ENCODE results near the gene ASAP2.

ASAP2 gene

GRCh38 chr2:9300214-9300613 lies 93.6 kb downstream of the ASAP2 start:
- no peak for DNase-seq

GRCh38 chr2:9300829-9301453 lies 94.3 kb downstream of the ASAP2 start:
- no peak for DNase-seq

DNA sequence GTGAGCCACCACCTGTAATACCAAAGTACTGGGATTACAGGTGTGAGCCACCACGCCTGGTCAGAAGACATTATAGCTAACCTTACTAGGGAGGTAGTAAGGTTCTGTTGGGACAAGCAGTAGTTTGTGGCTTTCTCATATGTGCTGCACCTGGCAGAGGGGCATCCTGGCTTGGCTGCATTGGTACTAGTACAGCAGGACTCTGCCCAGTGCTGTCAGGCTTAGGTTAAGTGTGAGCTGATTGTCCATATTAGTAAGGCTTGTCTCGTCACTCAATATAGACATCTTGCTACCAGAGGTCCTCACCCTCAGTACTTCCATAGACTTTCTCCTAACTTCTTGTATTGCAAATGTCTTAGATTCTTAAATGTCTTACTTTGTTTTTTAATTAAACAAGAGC lies 96.1 kb downstream of the ASAP2 start:
- no peak for DNase-seq

DNA sequence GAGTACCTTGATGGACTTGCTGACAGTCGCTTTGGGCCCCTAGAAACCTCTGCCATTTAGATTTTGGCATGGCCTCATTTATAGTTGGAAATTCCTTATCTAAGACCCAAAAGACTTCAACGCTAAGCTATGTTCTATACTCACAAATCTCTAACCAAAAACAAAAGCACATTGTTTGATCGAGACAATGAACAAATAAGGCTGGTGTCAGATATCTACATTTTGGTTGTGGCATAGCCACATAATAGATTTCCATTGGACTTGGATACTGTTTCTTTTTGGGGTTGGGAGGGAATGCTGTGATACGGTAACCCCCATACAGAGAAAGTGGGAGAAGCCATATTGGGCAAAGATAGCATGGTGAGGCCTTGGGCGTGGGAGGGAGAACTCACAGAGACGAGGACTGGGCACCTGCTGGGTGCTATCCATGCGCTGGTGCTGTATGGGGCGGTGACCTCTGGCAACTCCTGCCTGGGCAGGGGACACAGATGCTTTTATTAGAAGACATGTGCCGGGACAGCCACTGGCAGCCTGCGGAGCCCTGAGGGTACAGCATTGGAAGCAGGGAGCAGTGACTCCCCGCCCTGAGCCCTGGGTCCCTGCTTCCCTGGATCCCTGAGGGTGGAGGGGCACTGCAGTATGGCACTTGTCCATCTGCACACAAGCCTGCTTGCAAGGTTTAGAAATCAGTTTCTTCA lies 97.1 kb downstream of the ASAP2 start:
- DNase-seq = no peak

DNA sequence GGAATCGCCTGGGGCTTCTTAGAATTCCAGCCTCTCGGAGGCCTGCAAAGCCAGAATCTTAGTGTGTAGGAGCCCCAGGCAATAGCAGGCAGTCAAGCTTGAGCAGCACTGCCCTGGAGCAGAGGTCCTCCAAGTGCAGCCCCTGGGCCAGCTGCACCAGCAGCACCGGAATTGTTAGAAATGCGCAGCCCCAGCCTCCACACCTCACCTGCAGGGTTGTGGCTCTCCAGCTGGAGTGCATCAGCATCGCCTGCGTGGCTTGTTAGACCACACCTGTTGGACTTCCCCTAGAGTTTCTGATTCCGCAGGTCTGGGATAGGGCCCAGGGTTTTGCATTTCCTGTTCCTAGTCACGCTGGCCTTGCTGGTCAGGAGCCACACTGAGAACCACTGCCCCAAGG lies 100.3 kb downstream of the ASAP2 start:
- DNase-seq = no peak

DNA sequence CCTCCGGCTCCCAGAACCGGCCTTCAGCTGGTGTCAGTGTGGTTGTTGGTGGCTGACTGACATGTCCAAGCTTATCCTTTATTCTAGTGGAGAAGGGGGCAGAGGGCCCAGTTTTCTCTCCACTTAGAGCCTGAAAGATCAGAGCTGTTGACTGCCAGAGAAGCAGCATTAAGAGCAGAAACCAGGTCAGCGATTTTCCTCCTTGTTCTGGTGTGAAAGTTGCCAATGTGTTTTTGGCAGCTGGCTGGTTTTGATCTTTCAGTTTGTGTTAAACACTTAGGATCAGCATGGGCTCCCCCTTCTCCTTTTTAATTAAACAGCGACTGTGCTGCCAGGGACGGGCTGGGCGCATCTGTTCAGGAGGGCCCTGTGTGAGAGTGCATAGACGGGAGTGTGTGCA lies 100.9 kb downstream of the ASAP2 start:
- DNase-seq = no peak

DNA sequence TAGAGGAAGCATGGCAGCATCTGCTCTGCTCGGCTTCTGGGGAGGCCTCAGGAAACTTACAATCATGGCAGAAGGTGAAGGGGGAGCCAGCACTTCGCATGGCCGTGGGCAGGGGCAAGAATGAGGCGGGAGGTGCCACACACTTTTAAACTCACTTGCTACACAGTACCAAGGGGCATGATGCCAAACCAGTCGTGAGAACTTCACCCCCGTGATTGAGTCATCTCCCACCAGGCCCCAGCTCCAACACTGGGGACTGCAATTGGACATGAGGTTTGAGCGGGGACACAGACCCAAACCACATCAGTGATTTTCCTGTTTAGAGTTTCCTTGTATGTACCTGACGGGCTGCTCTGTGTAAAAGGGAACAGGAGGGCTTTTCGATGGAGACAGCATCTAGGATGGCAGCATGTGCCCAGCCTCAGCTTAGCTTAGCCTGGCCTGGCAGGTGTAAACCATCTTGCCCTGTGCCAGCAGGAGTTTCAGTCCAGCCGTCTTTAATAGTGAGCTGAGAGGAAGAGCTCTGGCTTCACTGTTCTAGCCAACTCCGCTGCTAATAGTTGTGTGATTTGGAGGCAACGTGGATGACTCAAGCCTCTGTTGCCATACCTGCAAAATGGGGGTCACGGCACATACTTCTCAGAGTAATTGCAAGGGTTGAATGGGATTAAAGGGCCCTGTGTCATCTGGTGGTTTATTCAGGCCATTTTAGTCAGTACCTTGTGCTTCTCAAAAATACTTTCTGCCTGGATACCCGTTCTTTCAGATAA lies 101.8 kb downstream of the ASAP2 start:
- DNase-seq = no peak

DNA sequence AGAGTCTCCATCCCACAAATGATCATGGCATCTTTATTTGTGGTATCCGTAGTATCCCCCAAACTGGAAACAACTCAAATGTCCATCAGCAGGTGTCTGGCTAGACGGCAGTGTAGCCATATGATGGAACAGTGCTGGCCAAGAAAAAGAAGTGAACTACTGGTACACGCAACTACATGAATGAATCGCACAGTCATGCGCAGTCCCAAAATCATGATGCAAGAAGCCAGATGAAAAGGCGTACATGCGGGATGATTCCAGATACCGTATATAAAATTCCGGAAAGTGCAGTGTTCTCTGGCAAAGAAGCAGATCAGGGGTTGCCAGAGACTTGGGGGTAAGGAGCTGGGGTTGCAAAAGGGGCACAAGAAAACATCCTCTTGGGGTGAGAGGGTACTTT lies 102.5 kb downstream of the ASAP2 start:
- no peak for DNase-seq

GRCh38 chr2:9310377-9310776 lies 103.8 kb downstream of the ASAP2 start:
- DNase-seq = no peak

GRCh38 chr2:9310798-9311197 lies 104.2 kb downstream of the ASAP2 start:
- no peak for DNase-seq

DNA sequence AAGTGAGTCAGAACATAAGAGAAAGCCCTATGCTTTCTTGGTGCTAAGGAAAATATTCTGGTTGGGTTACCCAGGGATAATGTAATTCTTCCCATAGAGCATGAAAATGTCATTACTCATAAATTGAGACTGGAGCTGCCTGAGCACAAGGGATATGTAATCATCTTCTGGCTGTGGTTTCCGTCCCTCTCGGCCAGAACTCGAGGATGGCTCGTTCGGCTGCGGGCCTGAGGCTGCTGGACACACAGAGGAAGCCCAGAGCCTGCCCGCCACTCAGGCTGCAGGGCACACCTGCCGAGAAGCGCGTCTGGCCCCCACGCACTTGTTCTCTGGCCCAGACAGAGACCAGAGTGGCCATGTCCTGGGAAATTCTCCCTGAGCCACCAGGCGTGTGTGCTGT lies 104.9 kb downstream of the ASAP2 start:
- no peak for DNase-seq

GRCh38 chr2:9312591-9312990 lies 106.0 kb downstream of the ASAP2 start:
- DNase-seq = no peak

GRCh38 chr2:9313443-9313842 lies 106.8 kb downstream of the ASAP2 start:
- DNase-seq = no peak

DNA sequence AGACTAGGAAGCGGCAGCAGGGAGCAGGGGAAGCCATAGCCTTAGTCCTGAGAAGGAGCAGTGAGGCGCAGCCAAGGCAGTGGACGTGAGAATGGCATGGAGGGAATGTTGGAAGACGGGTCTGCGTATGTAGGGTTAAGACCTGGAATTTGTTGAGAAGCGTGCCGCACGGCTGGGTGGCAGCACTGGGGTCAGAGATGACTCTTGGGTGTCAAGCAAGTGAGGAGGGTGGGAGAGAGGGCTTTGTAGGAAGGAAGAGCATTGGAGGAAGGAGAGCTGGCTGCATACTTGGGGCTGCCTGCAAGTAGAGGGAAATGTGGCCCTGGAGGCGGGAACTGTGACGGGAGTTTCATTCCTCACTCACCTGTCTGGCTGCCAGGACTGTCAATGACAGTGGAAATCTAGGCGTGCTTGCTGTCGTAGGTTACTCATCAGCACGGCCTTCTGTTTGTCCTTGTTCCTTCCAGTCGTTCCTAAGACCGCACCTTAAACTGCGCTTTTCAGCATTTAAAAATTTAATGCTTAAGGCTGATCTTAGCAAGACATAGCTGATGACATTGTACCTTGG lies 108.8 kb downstream of the ASAP2 start:
- no peak for DNase-seq

DNA sequence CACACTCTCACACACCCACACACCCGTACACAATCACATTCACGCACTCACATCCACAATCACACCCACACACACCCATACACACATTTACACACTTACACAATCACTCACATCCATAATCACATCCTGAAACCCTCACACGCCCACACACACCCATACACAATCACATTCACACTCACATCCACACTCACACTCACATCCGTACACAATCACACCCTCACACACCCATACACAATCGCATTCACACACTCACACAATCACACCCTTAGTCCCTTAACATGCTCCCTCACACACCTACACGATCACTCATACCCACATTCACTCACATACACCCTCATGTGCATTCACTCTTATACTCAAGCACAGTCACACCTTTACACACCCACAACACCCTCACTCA lies 110.9 kb downstream of the ASAP2 start:
- no peak for DNase-seq

- DNase-seq = no peak
Observed at GRCh38 chr2:9318461-9319337, 112.1 kb downstream of the ASAP2 start.

GRCh38 chr2:9319338-9319715 lies 112.7 kb downstream of the ASAP2 start:
- no peak for DNase-seq

DNA sequence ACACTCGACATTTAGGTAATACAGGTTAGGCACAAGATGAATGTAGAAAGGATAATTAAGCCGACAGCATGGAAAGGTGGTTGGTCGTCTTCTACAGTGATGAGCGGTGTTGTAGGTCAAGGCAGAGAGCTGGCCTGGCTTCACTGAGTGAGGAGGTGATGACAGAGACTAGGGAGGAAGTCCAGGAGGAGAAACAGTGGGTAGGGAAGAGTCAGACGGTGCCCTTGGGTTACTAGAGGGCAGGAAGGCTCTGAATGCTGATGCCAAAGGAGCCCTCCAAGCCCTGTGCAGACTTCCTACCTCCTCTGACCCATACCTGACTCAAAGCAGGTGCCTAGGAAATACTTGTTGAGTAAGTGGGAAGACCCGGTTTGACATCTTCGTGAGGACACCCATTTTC lies 116.0 kb downstream of the ASAP2 start:
- no peak for DNase-seq

DNA sequence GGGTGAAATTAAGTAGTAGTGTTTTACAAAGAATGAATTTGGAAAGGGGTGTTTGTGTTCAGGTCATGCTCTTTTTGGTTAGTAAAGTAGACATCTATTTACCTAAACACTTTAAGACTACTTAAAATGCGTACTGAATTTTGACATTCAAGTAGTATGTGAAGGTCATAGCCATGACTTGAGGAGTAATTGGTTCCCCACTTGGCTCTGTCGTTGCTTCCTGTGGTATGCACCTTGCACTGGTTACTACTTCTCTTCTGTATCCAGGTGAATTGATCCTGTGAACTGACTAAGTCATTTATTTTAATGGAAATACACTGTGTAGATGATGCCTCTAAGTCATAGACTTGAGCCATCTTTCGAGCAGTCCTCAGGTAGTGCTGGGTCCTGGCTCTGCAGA lies 118.8 kb downstream of the ASAP2 start:
- no peak for DNase-seq

DNA sequence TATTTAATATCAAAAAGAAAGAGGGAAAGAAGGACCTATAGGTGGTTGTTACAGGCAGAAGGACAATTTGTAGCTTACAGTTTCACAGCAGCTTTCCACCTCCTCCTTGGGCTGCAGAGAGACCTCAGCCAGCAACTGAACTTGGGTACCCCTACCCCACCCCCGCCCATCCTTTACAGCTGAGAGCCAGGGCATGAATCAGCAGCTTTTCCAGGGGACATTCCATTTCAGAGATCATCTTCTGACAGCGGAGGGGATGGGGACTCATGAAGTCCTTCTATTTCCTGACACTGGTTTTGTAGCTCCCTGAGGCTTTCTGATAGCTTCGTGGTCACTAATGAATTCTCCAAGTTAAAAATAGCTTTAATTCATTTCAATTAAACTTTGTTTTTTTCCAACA lies 120.4 kb downstream of the ASAP2 start:
- no peak for DNase-seq

GRCh38 chr2:9327873-9328352 lies 121.3 kb downstream of the ASAP2 start:
- no peak for DNase-seq

- DNase-seq = no peak
Observed at GRCh38 chr2:9328931-9329330, 122.3 kb downstream of the ASAP2 start.

GRCh38 chr2:9329497-9329896 lies 122.9 kb downstream of the ASAP2 start:
- no peak for DNase-seq

Data from effector CD4-positive, alpha-beta T cell (primary cell).